Liver (tissue), 9 donors: ENCODE measurements around the gene TVP23A. TPM values are rescaled to one million over a fixed set of nuclear protein-coding genes. Genes with fewer than 3 reads are reported as not detected.

Experiments
- DNase-seq: peaks from one replicate; pipeline ENCODE4 v3.0.0-alpha.2; 2017; ENCODE audit warnings: low spot score
- H3K27ac ChIP-seq, 2 donors: one replicate each; pipeline ENCODE4 v1.7.0; 2013; ENCODE audit warnings: inconsistent platforms in 2 of 2, low read length in 2 of 2, control low read depth in 1 of 2, low read depth in 1 of 2, mild to moderate bottlenecking in 1 of 2
- H3K27me3 ChIP-seq, 4 donors: one replicate each; pipeline versions ENCODE4 v1.6.1 to v1.7.0; 2013; ENCODE audit warnings: low read length in 3 of 4, inconsistent platforms in 1 of 4, mild to moderate bottlenecking in 1 of 4, moderate library complexity in 1 of 4; ENCODE audit not compliant: control insufficient read depth in 4 of 4, insufficient read depth in 4 of 4
- H3K36me3 ChIP-seq, 4 donors: one replicate each; pipeline versions ENCODE4 v1.6.1 to v1.7.0; 2013; ENCODE audit warnings: low read length in 3 of 4, mild to moderate bottlenecking in 3 of 4, low read depth in 1 of 4, moderate library complexity in 1 of 4; ENCODE audit not compliant: control insufficient read depth in 4 of 4, insufficient read depth in 3 of 4
- H3K4me1 ChIP-seq, 4 donors: one replicate each; pipeline versions ENCODE4 v1.6.1 to v1.7.0; 2013; ENCODE audit warnings: low read length in 3 of 4, mild to moderate bottlenecking in 3 of 4, moderate library complexity in 1 of 4; ENCODE audit not compliant: control insufficient read depth in 4 of 4, insufficient read depth in 4 of 4
- H3K4me3 ChIP-seq, 3 donors: one replicate each; pipeline versions ENCODE4 v1.6.1 to v1.7.0; 2013; ENCODE audit warnings: low read length in 3 of 3, control low read depth in 1 of 3, low read depth in 1 of 3, mild to moderate bottlenecking in 1 of 3
- H3K9ac ChIP-seq, 2 donors: one replicate each; pipeline ENCODE4 v1.7.0; 2013; ENCODE audit warnings: low read length in 2 of 2, mild to moderate bottlenecking in 2 of 2, moderate library complexity in 2 of 2, control low read depth in 1 of 2, low read depth in 1 of 2
- H3K9me3 ChIP-seq, 4 donors: one replicate each; pipeline versions ENCODE4 v1.6.1 to v1.7.0; 2013; ENCODE audit warnings: low read length in 3 of 4; ENCODE audit not compliant: control insufficient read depth in 4 of 4
- ATF3 ChIP-seq: IDR thresholded peaks from 2 replicates; pipeline ENCODE4 v1.6.1; 2016; ENCODE audit warnings: antibody characterized with exemption
- CTCF ChIP-seq: fragments of 150-350 bp; IDR thresholded peaks from 2 replicates; pipeline ENCODE4 v1.5.1; 2017; ENCODE audit warnings: improper control_type of control experiment, low read depth, low read length; ENCODE audit not compliant: missing input control
- EGR1 ChIP-seq, 2 donors: IDR thresholded peaks; 2 replicates each; pipeline ENCODE4 v1.6.1; 2016 to 2018; ENCODE audit warnings: antibody characterized with exemption in 2 of 2, low read depth in 2 of 2
- FOXA1 ChIP-seq: IDR thresholded peaks from 2 replicates; pipeline ENCODE4 v1.6.1; 2016; ENCODE audit warnings: antibody characterized with exemption
- FOXA2 ChIP-seq: IDR thresholded peaks from 2 replicates; pipeline ENCODE4 v1.6.1; 2016; ENCODE audit warnings: antibody characterized with exemption
- GABPA ChIP-seq, 2 donors: IDR thresholded peaks in 1 of 2; conservative IDR thresholded peaks in 1 of 2; 2 replicates each; pipeline ENCODE4 v1.6.1; 2016; ENCODE audit warnings: antibody characterized with exemption in 2 of 2, mild to moderate bottlenecking in 1 of 2, moderate library complexity in 1 of 2
- HNF4A ChIP-seq, 2 donors: conservative IDR thresholded peaks; 2 replicates each; pipeline ENCODE4 v1.6.1; 2016; ENCODE audit warnings: antibody characterized with exemption in 2 of 2, mild to moderate bottlenecking in 2 of 2
- HNF4G ChIP-seq: IDR thresholded peaks from 2 replicates; pipeline ENCODE4 v1.6.1; 2016; ENCODE audit warnings: antibody characterized with exemption
- JUND ChIP-seq, 2 donors: IDR thresholded peaks; 2 replicates each; pipeline ENCODE4 v1.6.1; 2016; ENCODE audit warnings: antibody characterized with exemption in 2 of 2
- NR2F2 ChIP-seq: IDR thresholded peaks from 2 replicates; pipeline ENCODE4 v1.6.1; 2016; ENCODE audit warnings: antibody characterized with exemption
- RAD21 ChIP-seq, 2 donors: IDR thresholded peaks; 2 replicates each; pipeline ENCODE4 v1.6.1; 2016; ENCODE audit warnings: antibody characterized with exemption in 2 of 2, mild to moderate bottlenecking in 2 of 2
- RXRA ChIP-seq, 2 donors: IDR thresholded peaks; 2 replicates each; pipeline ENCODE4 v1.6.1; 2017 to 2018; ENCODE audit warnings: antibody characterized with exemption in 2 of 2, mild to moderate bottlenecking in 1 of 2
- SP1 ChIP-seq: IDR thresholded peaks from 2 replicates; pipeline ENCODE4 v1.6.1; 2018; ENCODE audit warnings: antibody characterized with exemption, mild to moderate bottlenecking
- TAF1 ChIP-seq: conservative IDR thresholded peaks from 2 replicates; pipeline ENCODE4 v1.6.1; 2016; ENCODE audit warnings: antibody characterized with exemption, mild to moderate bottlenecking
- YY1 ChIP-seq: IDR thresholded peaks from 2 replicates; pipeline ENCODE4 v1.6.1; 2016; ENCODE audit warnings: antibody characterized with exemption, mild to moderate bottlenecking
- ZBTB33 ChIP-seq: IDR thresholded peaks from 2 replicates; pipeline ENCODE4 v1.6.1; 2016; ENCODE audit warnings: antibody characterized with exemption
- WGBS: extraction: QIAGEN DNeasy Blood & Tissue Kit; methylation state at CpG from one replicate; pipeline ENCODE4 v1.1.7; 2013; 5-methylcytosine and 5-hydroxymethylcytosine counted together
- polyA plus RNA-seq, 2 donors: library from polyadenylated mRNA; stranded (reverse) in 1 of 2; unstranded in 1 of 2; fragments of 200-250 nt in 1 of 2; fragments of >200 nt in 1 of 2; fragmentation: Nextera tagmentation in 1 of 2; extraction: Ambion mirVana in 1 of 2; gene quantifications; one replicate each; pipeline versions ENCODE4 v1.2.1 to v1.2.3, GENCODE V29; 2013 to 2015
- total RNA-seq, 2 donors: library from RNA; depleted of rRNA; stranded (reverse); fragments of >200 nt; gene quantifications; one replicate each; pipeline ENCODE4 v1.2.3, GENCODE V29; 2014
- TF ChIP-seq, protein P1 (sequence below): IDR thresholded peaks from 2 replicates; pipeline ENCODE4 v1.6.1; 2016; ENCODE audit warnings: antibody characterized with exemption, mild to moderate bottlenecking
- TF ChIP-seq, protein P2 (sequence below): IDR thresholded peaks from 2 replicates; pipeline ENCODE4 v1.6.1; 2016; ENCODE audit warnings: antibody characterized with exemption
- donor health status: healthy.
- donor health status: healthy.
- donor health status: healthy.
- donor health status: healthy.
- donor health status: healthy.

The TVP23A gene
- total and polyA plus RNA-seq, 4 donors = 0.09 to 0.32 (median 0.09) TPM; not detected in 1

DNA sequence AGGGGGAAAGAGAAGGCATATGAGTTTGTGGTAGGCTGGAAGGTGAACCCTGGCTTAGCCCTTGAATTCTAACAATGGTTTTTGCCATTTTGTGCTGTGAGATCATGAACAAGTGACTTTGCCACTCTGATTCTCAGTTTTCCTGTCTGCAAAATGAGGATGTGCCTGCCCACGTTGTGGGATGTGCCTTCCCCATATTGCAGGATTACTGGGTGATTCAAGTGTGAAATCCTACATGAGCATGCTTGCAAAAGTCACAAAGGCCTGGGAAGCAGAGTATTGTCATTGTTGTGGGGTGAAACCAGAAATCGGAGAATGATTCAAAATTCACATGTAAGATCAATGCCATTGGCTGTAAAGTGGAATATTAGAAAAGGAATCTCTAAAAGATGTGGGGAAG is 28.6 kb upstream of the TVP23A start:
- no peaks in the 10 kb centered on the region for H3K36me3 ChIP-seq
- peak overlapping the region in 1 of 2 donors; percentile 9 for H3K27ac ChIP-seq
- H3K9me3 ChIP-seq = no peaks in the 10 kb centered on the region
- H3K4me3 ChIP-seq = no peak overlapping the region
- no peak for DNase-seq
- no peak for TF ChIP-seq JUND (IDR thresholded peaks at IDR 0.05)
- no peak for TF ChIP-seq HNF4A (conservative IDR thresholded peaks at IDR 0.05)
- TF ChIP-seq, protein P1, sequence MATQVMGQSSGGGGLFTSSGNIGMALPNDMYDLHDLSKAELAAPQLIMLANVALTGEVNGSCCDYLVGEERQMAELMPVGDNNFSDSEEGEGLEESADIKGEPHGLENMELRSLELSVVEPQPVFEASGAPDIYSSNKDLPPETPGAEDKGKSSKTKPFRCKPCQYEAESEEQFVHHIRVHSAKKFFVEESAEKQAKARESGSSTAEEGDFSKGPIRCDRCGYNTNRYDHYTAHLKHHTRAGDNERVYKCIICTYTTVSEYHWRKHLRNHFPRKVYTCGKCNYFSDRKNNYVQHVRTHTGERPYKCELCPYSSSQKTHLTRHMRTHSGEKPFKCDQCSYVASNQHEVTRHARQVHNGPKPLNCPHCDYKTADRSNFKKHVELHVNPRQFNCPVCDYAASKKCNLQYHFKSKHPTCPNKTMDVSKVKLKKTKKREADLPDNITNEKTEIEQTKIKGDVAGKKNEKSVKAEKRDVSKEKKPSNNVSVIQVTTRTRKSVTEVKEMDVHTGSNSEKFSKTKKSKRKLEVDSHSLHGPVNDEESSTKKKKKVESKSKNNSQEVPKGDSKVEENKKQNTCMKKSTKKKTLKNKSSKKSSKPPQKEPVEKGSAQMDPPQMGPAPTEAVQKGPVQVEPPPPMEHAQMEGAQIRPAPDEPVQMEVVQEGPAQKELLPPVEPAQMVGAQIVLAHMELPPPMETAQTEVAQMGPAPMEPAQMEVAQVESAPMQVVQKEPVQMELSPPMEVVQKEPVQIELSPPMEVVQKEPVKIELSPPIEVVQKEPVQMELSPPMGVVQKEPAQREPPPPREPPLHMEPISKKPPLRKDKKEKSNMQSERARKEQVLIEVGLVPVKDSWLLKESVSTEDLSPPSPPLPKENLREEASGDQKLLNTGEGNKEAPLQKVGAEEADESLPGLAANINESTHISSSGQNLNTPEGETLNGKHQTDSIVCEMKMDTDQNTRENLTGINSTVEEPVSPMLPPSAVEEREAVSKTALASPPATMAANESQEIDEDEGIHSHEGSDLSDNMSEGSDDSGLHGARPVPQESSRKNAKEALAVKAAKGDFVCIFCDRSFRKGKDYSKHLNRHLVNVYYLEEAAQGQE = no peak
- TF ChIP-seq NR2F2 = no peak
- TF ChIP-seq GABPA (IDR thresholded peaks at IDR 0.05 in 1 of 2, conservative IDR thresholded peaks at IDR 0.05 in 1 of 2) = no peak
- TF ChIP-seq, protein P2, sequence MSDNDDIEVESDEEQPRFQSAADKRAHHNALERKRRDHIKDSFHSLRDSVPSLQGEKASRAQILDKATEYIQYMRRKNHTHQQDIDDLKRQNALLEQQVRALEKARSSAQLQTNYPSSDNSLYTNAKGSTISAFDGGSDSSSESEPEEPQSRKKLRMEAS = no peak
- no peak for TF ChIP-seq RAD21 (IDR thresholded peaks at IDR 0.05)
- no peak for TF ChIP-seq ZBTB33
- no peak for TF ChIP-seq CTCF
- no peak for TF ChIP-seq SP1
- no peak for TF ChIP-seq YY1
- no peak for TF ChIP-seq RXRA (IDR thresholded peaks at IDR 0.05)
- no peak for TF ChIP-seq FOXA1
- no peak for TF ChIP-seq FOXA2
- no peak for TF ChIP-seq TAF1
- TF ChIP-seq EGR1 (IDR thresholded peaks at IDR 0.05; ENCODE audit: low read depth in 2 of 2) = no peak
- TF ChIP-seq ATF3 = no peak
- TF ChIP-seq HNF4G = no peak
- H3K9ac ChIP-seq = no peak overlapping the region
- H3K4me1 ChIP-seq = no peaks in the 10 kb centered on the region
- 55% methylated on average over 2 of the region's 2 CpGs for WGBS
- H3K27me3 ChIP-seq = no peaks in the 10 kb centered on the region
